Common myeloid progenitor, CD34-positive (primary cell): ENCODE measurements around the gene COL4A3.

Source experiments
- CTCF ChIA-PET: fragments of 350-600 bp; sonication (Branson Sonifier 250); formaldehyde crosslinking; loops from one replicate; lab custom pipeline; 2021; ENCODE audit warnings: antibody characterized with exemption; lab: Charles Lee
- POLR2A ChIA-PET: fragments of 350-600 bp; sonication (Branson Sonifier 250); formaldehyde crosslinking; loops from one replicate; lab custom pipeline; 2021; ENCODE audit warnings: antibody characterized with exemption; lab: Charles Lee
- DNase-seq, 3 donors: peaks; one replicate each; pipeline versions ENCODE4 v3.0.0 to v3.0.0-alpha.2; 2013
- H3K27ac ChIP-seq, 2 experiments: 1 replicate in 1 of 2; 2 replicates in 1 of 2; pipeline ENCODE4 v1.7.0; 2013; ENCODE audit warnings: inconsistent platforms in 2 of 2, low read length in 2 of 2, mild to moderate bottlenecking in 2 of 2, low read depth in 1 of 2, moderate library complexity in 1 of 2; ENCODE audit not compliant: severe bottlenecking in 2 of 2, insufficient read depth in 1 of 2, poor library complexity in 1 of 2
- H3K27me3 ChIP-seq, 5 experiments: replicated peaks in 2 of 5; 1 replicate in 3 of 5; 2 replicates in 2 of 5; pipeline versions ENCODE4 v1.6.1 to v1.7.0; 2013; ENCODE audit warnings: low read length in 4 of 5, mild to moderate bottlenecking in 2 of 5, moderate library complexity in 2 of 5, inconsistent platforms in 1 of 5; ENCODE audit not compliant: insufficient read depth in 5 of 5, control insufficient read depth in 4 of 5
- H3K36me3 ChIP-seq, 4 experiments: 1 replicate in 2 of 4; 2 replicates in 2 of 4; pipeline versions ENCODE4 v1.6.1 to v1.7.0; 2013; ENCODE audit warnings: low read length in 3 of 4, control low read depth in 1 of 4, mild to moderate bottlenecking in 1 of 4; ENCODE audit not compliant: control insufficient read depth in 4 of 4, insufficient read depth in 4 of 4
- H3K4me1 ChIP-seq, 4 experiments: 1 replicate in 3 of 4; 2 replicates in 1 of 4; pipeline versions ENCODE4 v1.6.1 to v1.7.1; 2013; ENCODE audit warnings: low read length in 3 of 4, mild to moderate bottlenecking in 3 of 4, control low read depth in 1 of 4, inconsistent platforms in 1 of 4, moderate library complexity in 1 of 4; ENCODE audit not compliant: control insufficient read depth in 4 of 4, insufficient read depth in 4 of 4; ENCODE audit errors: control extremely low read depth in 1 of 4
- H3K4me3 ChIP-seq, 7 experiments: 1 replicate in 4 of 7; 2 replicates in 3 of 7; pipeline versions ENCODE4 v1.5.1 to v1.7.0; 2013; ENCODE audit warnings: mild to moderate bottlenecking in 7 of 7, low read length in 6 of 7, moderate library complexity in 6 of 7, inconsistent platforms in 2 of 7, low read depth in 2 of 7, control low read depth in 1 of 7; ENCODE audit not compliant: insufficient read depth in 4 of 7, control insufficient read depth in 1 of 7; ENCODE audit errors: extremely low read depth in 1 of 7
- H3K9me3 ChIP-seq, 5 experiments: 1 replicate in 4 of 5; 2 replicates in 1 of 5; pipeline versions ENCODE4 v1.6.1 to v1.7.1; 2013; ENCODE audit warnings: low read length in 4 of 5, mild to moderate bottlenecking in 2 of 5, inconsistent platforms in 1 of 5, low read depth in 1 of 5, moderate library complexity in 1 of 5; ENCODE audit not compliant: control insufficient read depth in 4 of 5, insufficient read depth in 2 of 5; ENCODE audit errors: control extremely low read depth in 1 of 5
- WGBS: methylation state at CpG from one replicate; pipeline ENCODE4 v1.1.5; 2013; ENCODE audit not compliant: insufficient coverage; 5-methylcytosine and 5-hydroxymethylcytosine counted together

The COL4A3 gene

GRCh38 chr2:227238238-227239237 is 74.1 kb downstream of the COL4A3 start:
- no peak overlapping the region for H3K27ac ChIP-seq
- WGBS: 70% methylated on average over 4 of the region's 10 CpGs
- POLR2A ChIA-PET: interaction anchor here (0.6 kb wide), 1 partner anchor 15 kb away, joined by 4 read pairs; no protein-coding TSS in a partner anchor
- H3K27me3 ChIP-seq: peaks cover 0 to 1% (median 0%) of the 10 kb centered on the region in 5 experiments
- no peaks in the 10 kb centered on the region for H3K4me1 ChIP-seq
- no peaks in the 10 kb centered on the region for H3K36me3 ChIP-seq
- no peak overlapping the region for H3K4me3 ChIP-seq
- CTCF ChIA-PET: interaction anchor here (0.6 to 2.9 kb wide), 12 partner anchors 7 to 117 kb away, joined by 3 to 17 read pairs (median 4); no protein-coding TSS in a partner anchor
- no peaks in the 10 kb centered on the region for H3K9me3 ChIP-seq
- peak; percentile 29 to 67 (median 56) for DNase-seq

- WGBS: no CpG with 5 or more reads among the region's 2 CpGs
- peaks cover 0 to 1% (median 0%) of the 10 kb centered on the region in 5 experiments for H3K27me3 ChIP-seq
- ChIA-PET CTCF (no interaction called here), POLR2A (no interaction called here)
- H3K27ac ChIP-seq: no peak overlapping the region
- H3K36me3 ChIP-seq: no peaks in the 10 kb centered on the region
- H3K4me1 ChIP-seq: no peaks in the 10 kb centered on the region
- H3K9me3 ChIP-seq: no peaks in the 10 kb centered on the region
- no peak for DNase-seq
- no peak overlapping the region for H3K4me3 ChIP-seq
Measured at GRCh38 chr2:227241005-227241404, 76.6 kb downstream of the COL4A3 start.

- ChIA-PET POLR2A (no interaction called here), CTCF (interaction anchor here (0.9 to 1.0 kb wide), 2 partner anchors 9 to 10 kb away, joined by 3 read pairs; no protein-coding TSS in a partner anchor)
- H3K27me3 ChIP-seq: no peaks in the 10 kb centered on the region
- WGBS: no CpG with 5 or more reads among the region's 2 CpGs
- no peak overlapping the region for H3K4me3 ChIP-seq
- H3K27ac ChIP-seq: no peak overlapping the region
- no peaks in the 10 kb centered on the region for H3K4me1 ChIP-seq
- no peak for DNase-seq
- H3K9me3 ChIP-seq: no peaks in the 10 kb centered on the region
- no peaks in the 10 kb centered on the region for H3K36me3 ChIP-seq
Measured at GRCh38 chr2:227248876-227249275, 84.5 kb downstream of the COL4A3 start.

DNA sequence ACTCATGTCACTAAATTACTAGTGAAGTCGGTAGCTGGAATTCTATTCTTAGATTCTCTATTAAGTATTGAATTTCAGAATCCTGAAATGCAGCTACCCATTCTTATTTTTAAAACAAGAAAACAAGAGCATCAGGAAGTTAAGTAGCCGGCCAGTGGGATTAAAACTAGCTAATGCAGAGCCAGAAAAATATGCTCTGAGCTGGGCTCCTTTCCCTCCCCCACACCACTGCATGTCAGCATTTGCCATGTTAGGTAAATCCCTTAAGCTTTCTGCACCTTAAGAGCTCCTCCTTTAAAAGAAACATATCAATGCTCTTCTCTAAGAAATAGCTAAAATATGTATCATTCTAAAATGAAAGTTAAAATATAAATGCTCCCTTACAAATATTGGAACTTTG is 88.4 kb downstream of the COL4A3 start:
- 100% methylated on average over 1 of the region's 2 CpGs for WGBS
- H3K27me3 ChIP-seq: no peaks in the 10 kb centered on the region
- ChIA-PET CTCF (interaction anchor here (2.6 kb wide), 1 partner anchor 15 kb away, joined by 9 read pairs; no protein-coding TSS in a partner anchor), POLR2A (no interaction called here)
- H3K4me1 ChIP-seq: no peaks in the 10 kb centered on the region
- DNase-seq: no peak
- H3K4me3 ChIP-seq: no peak overlapping the region
- no peaks in the 10 kb centered on the region for H3K9me3 ChIP-seq
- no peaks in the 10 kb centered on the region for H3K36me3 ChIP-seq
- H3K27ac ChIP-seq: no peak overlapping the region

GRCh38 chr2:227256605-227257004 is 92.2 kb downstream of the COL4A3 start:
- POLR2A ChIA-PET: no interaction called here
- DNase-seq: no peak
- H3K36me3 ChIP-seq: no peaks in the 10 kb centered on the region
- peaks cover 0 to 4% (median 0%) of the 10 kb centered on the region in 5 experiments for H3K9me3 ChIP-seq
- no peak overlapping the region for H3K4me3 ChIP-seq
- H3K27me3 ChIP-seq: no peaks in the 10 kb centered on the region
- H3K27ac ChIP-seq: no peak overlapping the region
- no peaks in the 10 kb centered on the region for H3K4me1 ChIP-seq
- CTCF ChIA-PET: interaction anchor here (0.7 kb wide), 1 partner anchor 18 kb away, joined by 3 read pairs; no protein-coding TSS in a partner anchor

DNA sequence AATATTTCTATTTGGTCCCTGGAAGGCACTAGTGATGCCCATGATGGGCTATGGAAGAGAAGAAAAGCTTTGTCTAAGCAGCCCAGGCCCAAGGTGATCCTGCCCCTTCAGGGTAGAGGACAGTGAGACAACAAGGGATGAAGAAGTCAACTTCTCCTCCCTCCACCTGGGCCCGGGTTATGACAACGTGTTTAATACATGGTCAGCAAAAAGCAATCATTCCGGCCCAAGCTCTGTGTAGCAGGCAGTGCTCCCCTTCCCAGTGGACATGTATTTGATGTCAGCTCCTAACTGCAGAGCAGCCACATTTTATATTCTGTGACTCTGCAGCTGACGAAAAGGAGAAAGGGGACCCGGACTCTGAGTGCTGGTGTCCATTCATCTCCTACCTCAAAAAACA is 93.4 kb downstream of the COL4A3 start:
- POLR2A ChIA-PET: no interaction called here
- CTCF ChIA-PET: interaction anchor here (0.6 kb wide), 1 partner anchor 20 kb away, joined by 3 read pairs; no protein-coding TSS in a partner anchor
- Histone ChIP-seq H3K4me1 (no peaks in the 10 kb centered on the region), H3K27me3 (no peaks in the 10 kb centered on the region), H3K4me3 (no peak overlapping the region), H3K36me3 (no peaks in the 10 kb centered on the region), H3K27ac (no peak overlapping the region), H3K9me3 (peaks cover 0 to 4% (median 0%) of the 10 kb centered on the region in 5 experiments)
- 89% methylated on average over 4 of the region's 5 CpGs for WGBS
- DNase-seq: no peak

GRCh38 chr2:227260041-227260440 is 95.6 kb downstream of the COL4A3 start:
- CTCF ChIA-PET: no interaction called here
- H3K27me3 ChIP-seq: no peaks in the 10 kb centered on the region
- 90% methylated on average over 5 of the region's 5 CpGs for WGBS
- H3K9me3 ChIP-seq: peaks cover 0 to 4% (median 0%) of the 10 kb centered on the region in 5 experiments
- no peak for DNase-seq
- H3K4me1 ChIP-seq: no peaks in the 10 kb centered on the region
- POLR2A ChIA-PET: no interaction called here
- H3K27ac ChIP-seq: no peak overlapping the region
- no peak overlapping the region for H3K4me3 ChIP-seq
- H3K36me3 ChIP-seq: no peaks in the 10 kb centered on the region
